GM12878 (cell line): Measurements from ENCODE around the gene WDR31. TPM values are rescaled to one million over a fixed set of nuclear protein-coding genes. Genes with fewer than 3 reads are reported as not detected.

Experiments
- ATAC-seq: fragments of 200-7000 bp; cut with Tn5 transposase; 3 replicates; pipeline ENCODE4 v1.9.1; 2020; ENCODE audit warnings: mild to moderate bottlenecking, moderate library complexity
- BruUV-seq: library from RNA; stranded (reverse); fragments of 400-500 nt; replicated peaks from 2 replicates; lab custom pipeline; 2021; lab: Mats Ljungman, UMichigan
- CTCF ChIA-PET: fragments of 300-600 bp; sonication (Branson Sonifier 250); formaldehyde crosslinking; extraction: SDS; loops from one replicate; lab custom pipeline; 2021; ENCODE audit warnings: inconsistent platforms; lab: Yijun Ruan, JAX
- POLR2A ChIA-PET: fragments of 350-600 bp; formaldehyde crosslinking; extraction: SDS; loops from one replicate; lab custom pipeline; 2021; ENCODE audit warnings: inconsistent platforms; lab: Charles Lee
- RAD21 ChIA-PET: fragments of 300-600 bp; sonication (Branson Sonifier 250); formaldehyde crosslinking; loops from one replicate; lab custom pipeline; 2023; ENCODE audit warnings: antibody characterized with exemption; ENCODE audit not compliant: unreplicated experiment; lab: Charles Lee
- SMC1A ChIA-PET: fragments of 300-600 bp; sonication (Branson Sonifier 250); formaldehyde crosslinking; loops from one replicate; lab custom pipeline; 2023; ENCODE audit not compliant: unreplicated experiment, uncharacterized antibody; lab: Charles Lee
- DNase-seq: peaks from one replicate; pipeline ENCODE4 v3.0.0-alpha.2; 2011; ENCODE audit warnings: low read depth, low spot score
- FAIRE-seq: peaks from 3 replicates; lab custom pipeline; 2011; peaks lifted over from hg19 to GRCh38; lab: Jason Lieb, UNC
- H2AFZ ChIP-seq: 2 replicates; pipeline ENCODE4 v1.6.0; 2011; ENCODE audit warnings: low read depth, low read length, control low read depth; ENCODE audit not compliant: control insufficient read depth
- H3K27ac ChIP-seq: 2 replicates; pipeline ENCODE4 v1.5.1; 2011; ENCODE audit warnings: control low read depth; ENCODE audit not compliant: control insufficient read depth, insufficient read depth
- H3K27me3 ChIP-seq, 2 experiments: replicated peaks in 1 of 2; 2 replicates each; pipeline versions ENCODE4 v1.6.0 to v1.6.1; 2011; ENCODE audit warnings: low read length in 1 of 2; ENCODE audit not compliant: control insufficient read depth in 2 of 2, insufficient read depth in 2 of 2
- H3K36me3 ChIP-seq, 2 experiments: 2 replicates each; pipeline ENCODE4 v1.5.1; 2011; ENCODE audit warnings: low read length in 1 of 2; ENCODE audit not compliant: control insufficient read depth in 2 of 2, insufficient read depth in 2 of 2
- H3K4me1 ChIP-seq: 2 replicates; pipeline ENCODE4 v1.6.1; 2011; ENCODE audit warnings: mild to moderate bottlenecking, low read length, moderate library complexity, mixed read lengths; ENCODE audit not compliant: control insufficient read depth, insufficient read depth
- H3K4me2 ChIP-seq: 2 replicates; pipeline ENCODE4 v1.6.0; 2011; ENCODE audit warnings: control low read depth; ENCODE audit not compliant: control insufficient read depth, insufficient read depth
- H3K4me3 ChIP-seq: fragments of 200-600 bp; sonication (generic); 2 replicates; pipeline ENCODE4 v1.5.1; 2016
- H3K79me2 ChIP-seq: 2 replicates; pipeline ENCODE4 v1.6.0; 2011; ENCODE audit warnings: low read length; ENCODE audit not compliant: control insufficient read depth, insufficient read depth
- H3K9ac ChIP-seq: 2 replicates; pipeline ENCODE4 v1.8.0; 2011; ENCODE audit warnings: low read length, control low read depth, mixed read lengths; ENCODE audit not compliant: control insufficient read depth, insufficient read depth
- H3K9me3 ChIP-seq: replicated peaks from 3 replicates; pipeline ENCODE4 v1.5.1; 2011; ENCODE audit warnings: mild to moderate bottlenecking, low read length; ENCODE audit not compliant: control insufficient read depth, insufficient read depth
- H4K20me1 ChIP-seq: 2 replicates; pipeline ENCODE4 v1.6.0; 2011; ENCODE audit not compliant: control insufficient read depth, insufficient read depth
- CBFB ChIP-seq: IDR thresholded peaks from 2 replicates; pipeline ENCODE4 v1.6.1; 2016; ENCODE audit warnings: antibody characterized with exemption, low read depth
- EED ChIP-seq: sonication (generic); IDR thresholded peaks from 2 replicates; pipeline ENCODE4 v1.6.1; 2016; ENCODE audit warnings: antibody characterized with exemption, low read depth
- ETV6 ChIP-seq, 2 experiments: fragments of 450-650 bp in 1 of 2; IDR thresholded peaks in 1 of 2; conservative IDR thresholded peaks in 1 of 2; 2 replicates each; pipeline ENCODE4 v1.6.1; 2014; ENCODE audit warnings: antibody characterized with exemption in 1 of 2, borderline replicate concordance in 1 of 2, low read depth in 1 of 2, mild to moderate bottlenecking in 1 of 2, moderate library complexity in 1 of 2
- KAT2A ChIP-seq: conservative IDR thresholded peaks from 2 replicates; pipeline ENCODE4 v1.6.1; 2011; ENCODE audit warnings: low read depth, low read length; ENCODE audit not compliant: control insufficient read depth
- NBN ChIP-seq: fragments of 450-650 bp; IDR thresholded peaks from 2 replicates; pipeline ENCODE4 v1.6.1; 2016
- PML ChIP-seq: IDR thresholded peaks from 2 replicates; pipeline ENCODE4 v1.6.1; 2012; ENCODE audit warnings: low read length, inconsistent platforms
- POLR2A ChIP-seq: IDR thresholded peaks from 2 replicates; pipeline ENCODE4 v1.6.1; 2011; ENCODE audit warnings: low read depth, mild to moderate bottlenecking, low read length
- POLR2AphosphoS2 ChIP-seq: IDR thresholded peaks from 2 replicates; pipeline ENCODE4 v1.6.1; 2011; ENCODE audit warnings: low read depth, mild to moderate bottlenecking, low read length, improper control_type of control experiment, moderate library complexity
- RAD51 ChIP-seq: fragments of 450-650 bp; IDR thresholded peaks from 2 replicates; pipeline ENCODE4 v1.6.1; 2016; ENCODE audit warnings: moderate library complexity, mild to moderate bottlenecking, inconsistent platforms
- SMC3 ChIP-seq: IDR thresholded peaks from 2 replicates; pipeline ENCODE4 v1.6.1; 2011; ENCODE audit warnings: low read length, improper control_type of control experiment, borderline replicate concordance
- SPI1 ChIP-seq: IDR thresholded peaks from 2 replicates; pipeline ENCODE4 v1.6.1; 2011; ENCODE audit warnings: low read depth, mild to moderate bottlenecking, low read length, moderate library complexity, borderline replicate concordance; ENCODE audit not compliant: insufficient read depth
- YBX1 ChIP-seq: fragments of 450-650 bp; IDR thresholded peaks from 2 replicates; pipeline ENCODE4 v1.6.1; 2016; ENCODE audit warnings: antibody characterized with exemption
- WGBS: methylation state at CpG from one replicate; pipeline ENCODE4 v1.1.6; 2016; ENCODE audit warnings: low lambda C conversion rate; ENCODE audit not compliant: insufficient replicate concordance, insufficient coverage; ENCODE audit errors: missing lambda C conversion rate; 5-methylcytosine and 5-hydroxymethylcytosine counted together
- in situ Hi-C: fragments of 300-500 bp; cut with MboI; formaldehyde crosslinking; loops from 9 replicates; pipeline ENCODE4 v1.14.3; 2018; ENCODE audit warnings: mixed read lengths
- intact Hi-C: fragments of 100-400 bp; cut with micrococcal nuclease; formaldehyde crosslinking; loops from one replicate; pipeline ENCODE4 v1.14.2; 2022; ENCODE audit not compliant: unreplicated experiment
- polyA plus RNA-seq, 11 experiments: library from polyadenylated mRNA; depleted of rRNA in 4 of 11; unstranded in 6 of 11; stranded (reverse) in 5 of 11; fragments of >200 nt; fragmentation: Nextera tagmentation in 4 of 11; fragmentation: Illumina TruSeq in 1 of 11; extraction: Ambion mirVana in 4 of 11; extraction: Trizol in 1 of 11; gene quantifications; 1 replicate in 1 of 11; 2 replicates in 10 of 11; pipeline versions ENCODE4 v1.2.1 to v1.2.3, GENCODE V29; 2011 to 2016; ENCODE audit warnings: inconsistent platforms in 2 of 11, missing spikeins in 2 of 11, low read depth in 1 of 11
- total RNA-seq, 4 experiments: library from RNA; depleted of rRNA in 3 of 4; stranded (reverse); fragments of >200 nt in 3 of 4; fragmentation: Illumina TruSeq in 1 of 4; extraction: Trizol in 1 of 4; gene quantifications; 2 replicates each; pipeline versions ENCODE4 v1.2.1 to v1.2.3, GENCODE V29; 2013 to 2021
- TF ChIP-seq, protein P1 (sequence below): fragments of 450-650 bp; IDR thresholded peaks from 2 replicates; pipeline ENCODE4 v1.6.1; 2017; ENCODE audit warnings: borderline replicate concordance
- TF ChIP-seq, protein P2 (sequence below): fragments of 450-650 bp; IDR thresholded peaks from 2 replicates; pipeline ENCODE4 v1.6.1; 2018; ENCODE audit warnings: mild to moderate bottlenecking, low read depth, moderate library complexity; ENCODE audit not compliant: partially characterized antibody
- TF ChIP-seq, protein P3 (sequence below): fragments of 450-650 bp; conservative IDR thresholded peaks from 2 replicates; pipeline ENCODE4 v1.6.1; 2017; ENCODE audit warnings: mild to moderate bottlenecking, moderate library complexity
- TF ChIP-seq, protein P4 (sequence below): fragments of 150-350 bp; IDR thresholded peaks from 2 replicates; pipeline ENCODE4 v1.6.1; 2014; ENCODE audit warnings: mild to moderate bottlenecking, low read depth, low read length

Gene WDR31
- total and polyA plus RNA-seq, 10 of the 15 experiments (the other 5 are each of a cell fraction or from before 2014, with no cell fraction given) = 0.26 to 1.7 (median 0.79) TPM

DNA sequence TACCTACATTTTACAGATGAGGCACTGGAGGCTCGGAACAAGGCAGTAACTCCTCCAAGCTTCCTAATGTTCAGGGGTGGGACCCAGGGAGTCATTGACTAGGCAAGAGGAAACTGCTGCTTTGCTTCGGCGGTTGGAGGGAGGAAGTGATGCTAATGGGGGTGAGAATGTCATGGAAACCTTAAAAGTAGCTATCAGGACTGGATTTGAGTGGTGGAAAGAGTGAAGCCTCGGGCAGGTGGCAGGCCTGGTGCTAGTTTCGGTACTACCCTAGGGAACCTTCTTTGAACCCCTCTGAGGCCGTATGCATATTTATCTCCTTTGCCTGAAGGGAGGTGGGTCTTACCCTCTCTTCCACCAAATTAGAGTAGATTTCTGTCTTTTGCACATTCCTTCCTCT lies 10.9 kb upstream of the WDR31 start:
- Histone ChIP-seq H3K4me1 (peaks cover 19% of the 10 kb centered on the region), H3K27ac (peak overlapping the region; percentile 7), H3K9me3 (no peaks in the 10 kb centered on the region), H3K27me3 (no peaks in the 10 kb centered on the region; a peak in 2 of 4 replicates), H4K20me1 (no peaks in the 10 kb centered on the region), H3K4me2 (peak overlapping the region; percentile 39), H3K36me3 (no peaks in the 10 kb centered on the region), H3K9ac (no peak overlapping the region), H3K79me2 (no peaks in the 10 kb centered on the region), H3K4me3 (0 out of 2 replicates have a peak overlapping the region, but pooled peaks have one; percentile 66), H2AFZ (peak overlapping the region; percentile 30; the same call in 1 of the 2 replicates)
- ChIA-PET RAD21 (interaction anchor here (0.9 to 1.4 kb wide), 2 partner anchors 11 to 50 kb away, joined by 3 to 4 read pairs; partner anchors contain the start of genes ALAD and WDR31), POLR2A (interaction anchor here (0.6 to 1.7 kb wide), 4 partner anchors 10 to 60 kb away, joined by 4 to 5 read pairs (median 5); partner anchors contain the start of genes HDHD3 and POLE3), SMC1A (interaction anchor here (1.0 to 1.6 kb wide), 5 partner anchors 9 to 161 kb away, joined by 3 to 7 read pairs (median 3); partner anchors contain the start of genes ALAD and FKBP15), CTCF (interaction anchor here (1.1 to 2.6 kb wide), 9 partner anchors 9 to 231 kb away, joined by 3 to 12 read pairs (median 4); partner anchors contain the start of genes ALAD, CDC26, PRPF4 and WDR31)
- in situ Hi-C loops (no loop called here), intact Hi-C loops (no loop called here)
- DNase-seq (peak; percentile 35), ATAC-seq (peak; percentile 56), FAIRE-seq (peak; percentile 13)
- BruUV-seq = no TSS peak
- 30% methylated on average over 6 of the region's 6 CpGs for WGBS
- TF ChIP-seq, protein P1, sequence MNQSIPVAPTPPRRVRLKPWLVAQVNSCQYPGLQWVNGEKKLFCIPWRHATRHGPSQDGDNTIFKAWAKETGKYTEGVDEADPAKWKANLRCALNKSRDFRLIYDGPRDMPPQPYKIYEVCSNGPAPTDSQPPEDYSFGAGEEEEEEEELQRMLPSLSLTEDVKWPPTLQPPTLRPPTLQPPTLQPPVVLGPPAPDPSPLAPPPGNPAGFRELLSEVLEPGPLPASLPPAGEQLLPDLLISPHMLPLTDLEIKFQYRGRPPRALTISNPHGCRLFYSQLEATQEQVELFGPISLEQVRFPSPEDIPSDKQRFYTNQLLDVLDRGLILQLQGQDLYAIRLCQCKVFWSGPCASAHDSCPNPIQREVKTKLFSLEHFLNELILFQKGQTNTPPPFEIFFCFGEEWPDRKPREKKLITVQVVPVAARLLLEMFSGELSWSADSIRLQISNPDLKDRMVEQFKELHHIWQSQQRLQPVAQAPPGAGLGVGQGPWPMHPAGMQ = no peak
- no peak for TF ChIP-seq SMC3
- TF ChIP-seq POLR2AphosphoS2 = no peak
- TF ChIP-seq SPI1 = peak; percentile 80
- TF ChIP-seq, protein P2, sequence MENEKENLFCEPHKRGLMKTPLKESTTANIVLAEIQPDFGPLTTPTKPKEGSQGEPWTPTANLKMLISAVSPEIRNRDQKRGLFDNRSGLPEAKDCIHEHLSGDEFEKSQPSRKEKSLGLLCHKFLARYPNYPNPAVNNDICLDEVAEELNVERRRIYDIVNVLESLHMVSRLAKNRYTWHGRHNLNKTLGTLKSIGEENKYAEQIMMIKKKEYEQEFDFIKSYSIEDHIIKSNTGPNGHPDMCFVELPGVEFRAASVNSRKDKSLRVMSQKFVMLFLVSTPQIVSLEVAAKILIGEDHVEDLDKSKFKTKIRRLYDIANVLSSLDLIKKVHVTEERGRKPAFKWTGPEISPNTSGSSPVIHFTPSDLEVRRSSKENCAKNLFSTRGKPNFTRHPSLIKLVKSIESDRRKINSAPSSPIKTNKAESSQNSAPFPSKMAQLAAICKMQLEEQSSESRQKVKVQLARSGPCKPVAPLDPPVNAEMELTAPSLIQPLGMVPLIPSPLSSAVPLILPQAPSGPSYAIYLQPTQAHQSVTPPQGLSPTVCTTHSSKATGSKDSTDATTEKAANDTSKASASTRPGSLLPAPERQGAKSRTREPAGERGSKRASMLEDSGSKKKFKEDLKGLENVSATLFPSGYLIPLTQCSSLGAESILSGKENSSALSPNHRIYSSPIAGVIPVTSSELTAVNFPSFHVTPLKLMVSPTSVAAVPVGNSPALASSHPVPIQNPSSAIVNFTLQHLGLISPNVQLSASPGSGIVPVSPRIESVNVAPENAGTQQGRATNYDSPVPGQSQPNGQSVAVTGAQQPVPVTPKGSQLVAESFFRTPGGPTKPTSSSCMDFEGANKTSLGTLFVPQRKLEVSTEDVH = no peak
- TF ChIP-seq NBN = no peak
- TF ChIP-seq, protein P3, sequence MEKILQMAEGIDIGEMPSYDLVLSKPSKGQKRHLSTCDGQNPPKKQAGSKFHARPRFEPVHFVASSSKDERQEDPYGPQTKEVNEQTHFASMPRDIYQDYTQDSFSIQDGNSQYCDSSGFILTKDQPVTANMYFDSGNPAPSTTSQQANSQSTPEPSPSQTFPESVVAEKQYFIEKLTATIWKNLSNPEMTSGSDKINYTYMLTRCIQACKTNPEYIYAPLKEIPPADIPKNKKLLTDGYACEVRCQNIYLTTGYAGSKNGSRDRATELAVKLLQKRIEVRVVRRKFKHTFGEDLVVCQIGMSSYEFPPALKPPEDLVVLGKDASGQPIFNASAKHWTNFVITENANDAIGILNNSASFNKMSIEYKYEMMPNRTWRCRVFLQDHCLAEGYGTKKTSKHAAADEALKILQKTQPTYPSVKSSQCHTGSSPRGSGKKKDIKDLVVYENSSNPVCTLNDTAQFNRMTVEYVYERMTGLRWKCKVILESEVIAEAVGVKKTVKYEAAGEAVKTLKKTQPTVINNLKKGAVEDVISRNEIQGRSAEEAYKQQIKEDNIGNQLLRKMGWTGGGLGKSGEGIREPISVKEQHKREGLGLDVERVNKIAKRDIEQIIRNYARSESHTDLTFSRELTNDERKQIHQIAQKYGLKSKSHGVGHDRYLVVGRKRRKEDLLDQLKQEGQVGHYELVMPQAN = no peak
- TF ChIP-seq CBFB = no peak
- no peak for TF ChIP-seq ETV6 (conservative IDR thresholded peaks at IDR 0.05 in 1 of 2, IDR thresholded peaks at IDR 0.05 in 1 of 2; ENCODE audit: borderline replicate concordance in 1 of 2, low read depth in 1 of 2)
- no peak for TF ChIP-seq POLR2A
- no peak for TF ChIP-seq KAT2A
- no peak for TF ChIP-seq RAD51
- no peak for TF ChIP-seq PML
- peak; percentile 42; the same call in 1 of the 2 replicates for TF ChIP-seq EED
- no peak for TF ChIP-seq YBX1
- TF ChIP-seq, protein P4, sequence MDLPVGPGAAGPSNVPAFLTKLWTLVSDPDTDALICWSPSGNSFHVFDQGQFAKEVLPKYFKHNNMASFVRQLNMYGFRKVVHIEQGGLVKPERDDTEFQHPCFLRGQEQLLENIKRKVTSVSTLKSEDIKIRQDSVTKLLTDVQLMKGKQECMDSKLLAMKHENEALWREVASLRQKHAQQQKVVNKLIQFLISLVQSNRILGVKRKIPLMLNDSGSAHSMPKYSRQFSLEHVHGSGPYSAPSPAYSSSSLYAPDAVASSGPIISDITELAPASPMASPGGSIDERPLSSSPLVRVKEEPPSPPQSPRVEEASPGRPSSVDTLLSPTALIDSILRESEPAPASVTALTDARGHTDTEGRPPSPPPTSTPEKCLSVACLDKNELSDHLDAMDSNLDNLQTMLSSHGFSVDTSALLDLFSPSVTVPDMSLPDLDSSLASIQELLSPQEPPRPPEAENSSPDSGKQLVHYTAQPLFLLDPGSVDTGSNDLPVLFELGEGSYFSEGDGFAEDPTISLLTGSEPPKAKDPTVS = no peak
